PFSK-1 (cell line): ENCODE measurements around the gene LSR.

Source experiments
- FOXP2 ChIP-seq: optimal IDR thresholded peaks from 2 replicates; pipeline ENCODE3; 2011; ENCODE audit warnings: borderline replicate concordance, control low read depth, inconsistent platforms; ENCODE audit not compliant: insufficient read depth; ENCODE audit errors: extremely low read length, extremely low read depth
- POLR2AphosphoS5 ChIP-seq: IDR thresholded peaks from 2 replicates; pipeline ENCODE4 v1.6.1; 2012; ENCODE audit warnings: low read depth, mild to moderate bottlenecking, control low read depth, low read length, moderate library complexity
- REST ChIP-seq, 2 experiments: IDR thresholded peaks; 2 replicates each; pipeline versions ENCODE4 v1.6.1 to v1.8.0; 2011 to 2012; ENCODE audit warnings: low read depth in 2 of 2, low read length in 2 of 2, control low read depth in 1 of 2, inconsistent platforms in 1 of 2, mild to moderate bottlenecking in 1 of 2, moderate library complexity in 1 of 2; ENCODE audit not compliant: insufficient read depth in 1 of 2
- SIN3A ChIP-seq: IDR thresholded peaks from 2 replicates; pipeline ENCODE4 v1.6.1; 2012; ENCODE audit warnings: mild to moderate bottlenecking, low read length, moderate library complexity, borderline replicate concordance; ENCODE audit not compliant: insufficient read depth
- TAF1 ChIP-seq: IDR thresholded peaks from 2 replicates; pipeline ENCODE4 v1.6.1; 2012; ENCODE audit warnings: low read length, control low read depth, borderline replicate concordance; ENCODE audit not compliant: insufficient read depth

The LSR gene

GRCh38 chr19:35272122-35272719, 23.4 kb downstream of the LSR start:
- TF ChIP-seq SIN3A (no peak), TAF1 (no peak)

- TF ChIP-seq REST (IDR thresholded peaks at IDR 0.05; ENCODE audit: insufficient read depth in 1 of 2, low read depth in 2 of 2, low read length in 2 of 2): no peak
- TF ChIP-seq TAF1: no peak
- no peak for TF ChIP-seq SIN3A
- TF ChIP-seq POLR2AphosphoS5: no peak
- no peak for TF ChIP-seq FOXP2
These were observed 24.3 kb downstream of the LSR start for GRCh38 chr19:35272954-35273649.

GRCh38 chr19:35273686-35274259, 25.0 kb downstream of the LSR start:
- TF ChIP-seq REST (IDR thresholded peaks at IDR 0.05; ENCODE audit: insufficient read depth in 1 of 2, low read depth in 2 of 2, low read length in 2 of 2) (no peak), TAF1 (no peak)

GRCh38 chr19:35274323-35274722, 25.5 kb downstream of the LSR start:
- TF ChIP-seq FOXP2: no peak
- no peak for TF ChIP-seq SIN3A
- no peak for TF ChIP-seq TAF1
- no peak for TF ChIP-seq REST (IDR thresholded peaks at IDR 0.05; ENCODE audit: insufficient read depth in 1 of 2, low read depth in 2 of 2, low read length in 2 of 2)
- TF ChIP-seq POLR2AphosphoS5: no peak

- TF ChIP-seq REST (IDR thresholded peaks at IDR 0.05; ENCODE audit: insufficient read depth in 1 of 2, low read depth in 2 of 2, low read length in 2 of 2) (no peak), TAF1 (no peak), POLR2AphosphoS5 (no peak), SIN3A (no peak), FOXP2 (no peak)
These were observed 28.0 kb downstream of the LSR start for GRCh38 chr19:35276706-35277281.
